Liver (tissue), 9 donors: ENCODE measurements around the gene NOS2. TPM values are rescaled to one million over a fixed set of nuclear protein-coding genes. Genes with fewer than 3 reads are reported as not detected.

ENCODE experiments used
- DNase-seq: peaks from one replicate; pipeline ENCODE4 v3.0.0-alpha.2; 2017; ENCODE audit warnings: low spot score
- H3K27ac ChIP-seq, 2 donors: one replicate each; pipeline ENCODE4 v1.7.0; 2013; ENCODE audit warnings: inconsistent platforms in 2 of 2, low read length in 2 of 2, control low read depth in 1 of 2, low read depth in 1 of 2, mild to moderate bottlenecking in 1 of 2
- H3K27me3 ChIP-seq, 4 donors: one replicate each; pipeline versions ENCODE4 v1.6.1 to v1.7.0; 2013; ENCODE audit warnings: low read length in 3 of 4, inconsistent platforms in 1 of 4, mild to moderate bottlenecking in 1 of 4, moderate library complexity in 1 of 4; ENCODE audit not compliant: control insufficient read depth in 4 of 4, insufficient read depth in 4 of 4
- H3K36me3 ChIP-seq, 4 donors: one replicate each; pipeline versions ENCODE4 v1.6.1 to v1.7.0; 2013; ENCODE audit warnings: low read length in 3 of 4, mild to moderate bottlenecking in 3 of 4, low read depth in 1 of 4, moderate library complexity in 1 of 4; ENCODE audit not compliant: control insufficient read depth in 4 of 4, insufficient read depth in 3 of 4
- H3K4me1 ChIP-seq, 4 donors: one replicate each; pipeline versions ENCODE4 v1.6.1 to v1.7.0; 2013; ENCODE audit warnings: low read length in 3 of 4, mild to moderate bottlenecking in 3 of 4, moderate library complexity in 1 of 4; ENCODE audit not compliant: control insufficient read depth in 4 of 4, insufficient read depth in 4 of 4
- H3K4me3 ChIP-seq, 3 donors: one replicate each; pipeline versions ENCODE4 v1.6.1 to v1.7.0; 2013; ENCODE audit warnings: low read length in 3 of 3, control low read depth in 1 of 3, low read depth in 1 of 3, mild to moderate bottlenecking in 1 of 3
- H3K9ac ChIP-seq, 2 donors: one replicate each; pipeline ENCODE4 v1.7.0; 2013; ENCODE audit warnings: low read length in 2 of 2, mild to moderate bottlenecking in 2 of 2, moderate library complexity in 2 of 2, control low read depth in 1 of 2, low read depth in 1 of 2
- H3K9me3 ChIP-seq, 4 donors: one replicate each; pipeline versions ENCODE4 v1.6.1 to v1.7.0; 2013; ENCODE audit warnings: low read length in 3 of 4; ENCODE audit not compliant: control insufficient read depth in 4 of 4
- EGR1 ChIP-seq, 2 donors: IDR thresholded peaks; 2 replicates each; pipeline ENCODE4 v1.6.1; 2016 to 2018; ENCODE audit warnings: antibody characterized with exemption in 2 of 2, low read depth in 2 of 2
- FOXA1 ChIP-seq: IDR thresholded peaks from 2 replicates; pipeline ENCODE4 v1.6.1; 2016; ENCODE audit warnings: antibody characterized with exemption
- FOXA2 ChIP-seq: IDR thresholded peaks from 2 replicates; pipeline ENCODE4 v1.6.1; 2016; ENCODE audit warnings: antibody characterized with exemption
- GABPA ChIP-seq, 2 donors: IDR thresholded peaks in 1 of 2; conservative IDR thresholded peaks in 1 of 2; 2 replicates each; pipeline ENCODE4 v1.6.1; 2016; ENCODE audit warnings: antibody characterized with exemption in 2 of 2, mild to moderate bottlenecking in 1 of 2, moderate library complexity in 1 of 2
- HNF4A ChIP-seq, 2 donors: conservative IDR thresholded peaks; 2 replicates each; pipeline ENCODE4 v1.6.1; 2016; ENCODE audit warnings: antibody characterized with exemption in 2 of 2, mild to moderate bottlenecking in 2 of 2
- HNF4G ChIP-seq: IDR thresholded peaks from 2 replicates; pipeline ENCODE4 v1.6.1; 2016; ENCODE audit warnings: antibody characterized with exemption
- JUND ChIP-seq, 2 donors: IDR thresholded peaks; 2 replicates each; pipeline ENCODE4 v1.6.1; 2016; ENCODE audit warnings: antibody characterized with exemption in 2 of 2
- NR2F2 ChIP-seq: IDR thresholded peaks from 2 replicates; pipeline ENCODE4 v1.6.1; 2016; ENCODE audit warnings: antibody characterized with exemption
- RAD21 ChIP-seq, 2 donors: IDR thresholded peaks; 2 replicates each; pipeline ENCODE4 v1.6.1; 2016; ENCODE audit warnings: antibody characterized with exemption in 2 of 2, mild to moderate bottlenecking in 2 of 2
- REST ChIP-seq: IDR thresholded peaks from 2 replicates; pipeline ENCODE4 v1.6.1; 2016; ENCODE audit warnings: antibody characterized with exemption, mild to moderate bottlenecking
- RXRA ChIP-seq, 2 donors: IDR thresholded peaks; 2 replicates each; pipeline ENCODE4 v1.6.1; 2017 to 2018; ENCODE audit warnings: antibody characterized with exemption in 2 of 2, mild to moderate bottlenecking in 1 of 2
- SP1 ChIP-seq: IDR thresholded peaks from 2 replicates; pipeline ENCODE4 v1.6.1; 2018; ENCODE audit warnings: antibody characterized with exemption, mild to moderate bottlenecking
- TAF1 ChIP-seq: conservative IDR thresholded peaks from 2 replicates; pipeline ENCODE4 v1.6.1; 2016; ENCODE audit warnings: antibody characterized with exemption, mild to moderate bottlenecking
- YY1 ChIP-seq: IDR thresholded peaks from 2 replicates; pipeline ENCODE4 v1.6.1; 2016; ENCODE audit warnings: antibody characterized with exemption, mild to moderate bottlenecking
- WGBS: extraction: QIAGEN DNeasy Blood & Tissue Kit; methylation state at CpG from one replicate; pipeline ENCODE4 v1.1.7; 2013; 5-methylcytosine and 5-hydroxymethylcytosine counted together
- polyA plus RNA-seq, 2 donors: library from polyadenylated mRNA; stranded (reverse) in 1 of 2; unstranded in 1 of 2; fragments of 200-250 nt in 1 of 2; fragments of >200 nt in 1 of 2; fragmentation: Nextera tagmentation in 1 of 2; extraction: Ambion mirVana in 1 of 2; gene quantifications; one replicate each; pipeline versions ENCODE4 v1.2.1 to v1.2.3, GENCODE V29; 2013 to 2015
- total RNA-seq, 2 donors: library from RNA; depleted of rRNA; stranded (reverse); fragments of >200 nt; gene quantifications; one replicate each; pipeline ENCODE4 v1.2.3, GENCODE V29; 2014
- TF ChIP-seq, protein P1 (sequence below): IDR thresholded peaks from 2 replicates; pipeline ENCODE4 v1.6.1; 2016; ENCODE audit warnings: antibody characterized with exemption
- TF ChIP-seq, protein P2 (sequence below): IDR thresholded peaks from 2 replicates; pipeline ENCODE4 v1.6.1; 2016; ENCODE audit warnings: antibody characterized with exemption
- TF ChIP-seq, protein P3 (sequence below): IDR thresholded peaks from 2 replicates; pipeline ENCODE4 v1.6.1; 2016; ENCODE audit warnings: antibody characterized with exemption
- TF ChIP-seq, protein P4 (sequence below): fragments of 150-350 bp; IDR thresholded peaks from 2 replicates; pipeline ENCODE4 v1.5.1; 2017; ENCODE audit warnings: improper control_type of control experiment, low read depth, low read length; ENCODE audit not compliant: missing input control
- donor health status: healthy.
- donor health status: healthy.
- donor health status: healthy.
- donor health status: healthy.
- donor health status: healthy.

The NOS2 gene
- total RNA-seq (under 1 TPM in 1 of 2 donors, not detected in 1; under 0.01 TPM), polyA plus RNA-seq (under 1 TPM in 1 of 2 donors, not detected in 1; 0.01 TPM)

GRCh38 chr17:27800522-27800921 lies at the start of gene NOS2:
Gene NOS2 (minus strand): TSS chr17:27800529. CDS start chr17:27798809, 1,720 bp downstream.
- Histone ChIP-seq H3K9ac (no peak within 1 kb of the TSS), H3K4me3 (no peak within 1 kb of the TSS), H3K27me3 (no peaks in the 10 kb centered on the region), H3K4me1 (peaks cover 0 to 10% (median 5%) of the 10 kb centered on the region in 4 donors), H3K27ac (peak within 1 kb of the TSS; percentile 37 to 60), H3K36me3 (no peaks in the 10 kb centered on the region), H3K9me3 (no peaks in the 10 kb centered on the region)
- WGBS = 19% methylated on average over 1 of the region's 1 CpG
- DNase-seq = no peak
- TF ChIP-seq YY1 (peak; percentile 26), HNF4G (peak; percentile 72), FOXA2 (peak; percentile 61), RAD21 (IDR thresholded peaks at IDR 0.05) (peak; percentile 21 to 42), GABPA (IDR thresholded peaks at IDR 0.05 in 1 of 2, conservative IDR thresholded peaks at IDR 0.05 in 1 of 2) (no peak), TAF1 (no peak), JUND (IDR thresholded peaks at IDR 0.05) (peak; percentile 56 to 64), EGR1 (IDR thresholded peaks at IDR 0.05; ENCODE audit: low read depth in 2 of 2) (no peak), FOXA1 (peak; percentile 31), SP1 (peak; percentile 68), RXRA (IDR thresholded peaks at IDR 0.05) (peak; percentile 85 to 93), NR2F2 (peak; percentile 23), REST (no peak), HNF4A (conservative IDR thresholded peaks at IDR 0.05) (peak; percentile 91 to 92)
- TF ChIP-seq, protein P1, sequence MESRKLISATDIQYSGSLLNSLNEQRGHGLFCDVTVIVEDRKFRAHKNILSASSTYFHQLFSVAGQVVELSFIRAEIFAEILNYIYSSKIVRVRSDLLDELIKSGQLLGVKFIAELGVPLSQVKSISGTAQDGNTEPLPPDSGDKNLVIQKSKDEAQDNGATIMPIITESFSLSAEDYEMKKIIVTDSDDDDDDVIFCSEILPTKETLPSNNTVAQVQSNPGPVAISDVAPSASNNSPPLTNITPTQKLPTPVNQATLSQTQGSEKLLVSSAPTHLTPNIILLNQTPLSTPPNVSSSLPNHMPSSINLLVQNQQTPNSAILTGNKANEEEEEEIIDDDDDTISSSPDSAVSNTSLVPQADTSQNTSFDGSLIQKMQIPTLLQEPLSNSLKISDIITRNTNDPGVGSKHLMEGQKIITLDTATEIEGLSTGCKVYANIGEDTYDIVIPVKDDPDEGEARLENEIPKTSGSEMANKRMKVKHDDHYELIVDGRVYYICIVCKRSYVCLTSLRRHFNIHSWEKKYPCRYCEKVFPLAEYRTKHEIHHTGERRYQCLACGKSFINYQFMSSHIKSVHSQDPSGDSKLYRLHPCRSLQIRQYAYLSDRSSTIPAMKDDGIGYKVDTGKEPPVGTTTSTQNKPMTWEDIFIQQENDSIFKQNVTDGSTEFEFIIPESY = no peak
- TF ChIP-seq, protein P2, sequence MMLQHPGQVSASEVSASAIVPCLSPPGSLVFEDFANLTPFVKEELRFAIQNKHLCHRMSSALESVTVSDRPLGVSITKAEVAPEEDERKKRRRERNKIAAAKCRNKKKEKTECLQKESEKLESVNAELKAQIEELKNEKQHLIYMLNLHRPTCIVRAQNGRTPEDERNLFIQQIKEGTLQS = peak; percentile 81
- TF ChIP-seq, protein P3, sequence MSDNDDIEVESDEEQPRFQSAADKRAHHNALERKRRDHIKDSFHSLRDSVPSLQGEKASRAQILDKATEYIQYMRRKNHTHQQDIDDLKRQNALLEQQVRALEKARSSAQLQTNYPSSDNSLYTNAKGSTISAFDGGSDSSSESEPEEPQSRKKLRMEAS = peak; percentile 38
- TF ChIP-seq, protein P4, sequence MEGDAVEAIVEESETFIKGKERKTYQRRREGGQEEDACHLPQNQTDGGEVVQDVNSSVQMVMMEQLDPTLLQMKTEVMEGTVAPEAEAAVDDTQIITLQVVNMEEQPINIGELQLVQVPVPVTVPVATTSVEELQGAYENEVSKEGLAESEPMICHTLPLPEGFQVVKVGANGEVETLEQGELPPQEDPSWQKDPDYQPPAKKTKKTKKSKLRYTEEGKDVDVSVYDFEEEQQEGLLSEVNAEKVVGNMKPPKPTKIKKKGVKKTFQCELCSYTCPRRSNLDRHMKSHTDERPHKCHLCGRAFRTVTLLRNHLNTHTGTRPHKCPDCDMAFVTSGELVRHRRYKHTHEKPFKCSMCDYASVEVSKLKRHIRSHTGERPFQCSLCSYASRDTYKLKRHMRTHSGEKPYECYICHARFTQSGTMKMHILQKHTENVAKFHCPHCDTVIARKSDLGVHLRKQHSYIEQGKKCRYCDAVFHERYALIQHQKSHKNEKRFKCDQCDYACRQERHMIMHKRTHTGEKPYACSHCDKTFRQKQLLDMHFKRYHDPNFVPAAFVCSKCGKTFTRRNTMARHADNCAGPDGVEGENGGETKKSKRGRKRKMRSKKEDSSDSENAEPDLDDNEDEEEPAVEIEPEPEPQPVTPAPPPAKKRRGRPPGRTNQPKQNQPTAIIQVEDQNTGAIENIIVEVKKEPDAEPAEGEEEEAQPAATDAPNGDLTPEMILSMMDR = no peak
